Activated CD8-positive, alpha-beta memory T cell treated with anti-CD3 and anti-CD28 coated beads, Interleukin-2, amount 50 U/mL, for 4 hours (primary cell): ENCODE measurements around the gene GRAMD1B.

Experiments
- DNase-seq: peaks from one replicate; pipeline ENCODE4 v3.0.0-alpha.2; 2020

Gene GRAMD1B

GRCh38 chr11:123429913-123430720, at the start of gene GRAMD1B:
TSS of gene GRAMD1B (plus strand) at chr11:123430269. CDS start at chr11:123430793, 524 bp downstream.
- peak; percentile 73 for DNase-seq

DNA sequence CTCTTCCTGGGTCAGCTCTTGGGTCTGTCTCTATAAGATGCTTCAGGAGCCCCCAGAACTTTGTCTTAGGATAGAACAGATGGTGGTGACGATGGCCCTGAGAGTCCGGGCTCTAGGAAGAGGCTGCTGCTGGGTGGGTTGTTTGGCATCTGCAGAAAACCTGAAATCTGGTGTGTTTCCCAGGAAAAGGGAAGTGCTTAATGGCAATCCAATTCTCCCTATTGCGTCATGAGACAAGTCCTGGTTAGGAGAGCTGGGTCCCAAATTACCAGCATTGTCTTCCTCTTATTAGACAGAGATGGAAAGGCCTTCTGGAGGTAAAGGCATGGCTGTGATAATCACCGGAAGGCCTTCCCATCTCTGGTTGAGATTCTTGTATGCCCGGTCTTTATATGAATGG, 48.9 kb upstream of the GRAMD1B start:
- DNase-seq = no peak

- no peak for DNase-seq
These were observed 48.1 kb upstream of the GRAMD1B start for GRCh38 chr11:123381817-123382554.

GRCh38 chr11:123382555-123383074, 47.5 kb upstream of the GRAMD1B start:
- no peak for DNase-seq

- DNase-seq = no peak
These were observed 46.0 kb upstream of the GRAMD1B start for GRCh38 chr11:123384116-123384515.

DNA sequence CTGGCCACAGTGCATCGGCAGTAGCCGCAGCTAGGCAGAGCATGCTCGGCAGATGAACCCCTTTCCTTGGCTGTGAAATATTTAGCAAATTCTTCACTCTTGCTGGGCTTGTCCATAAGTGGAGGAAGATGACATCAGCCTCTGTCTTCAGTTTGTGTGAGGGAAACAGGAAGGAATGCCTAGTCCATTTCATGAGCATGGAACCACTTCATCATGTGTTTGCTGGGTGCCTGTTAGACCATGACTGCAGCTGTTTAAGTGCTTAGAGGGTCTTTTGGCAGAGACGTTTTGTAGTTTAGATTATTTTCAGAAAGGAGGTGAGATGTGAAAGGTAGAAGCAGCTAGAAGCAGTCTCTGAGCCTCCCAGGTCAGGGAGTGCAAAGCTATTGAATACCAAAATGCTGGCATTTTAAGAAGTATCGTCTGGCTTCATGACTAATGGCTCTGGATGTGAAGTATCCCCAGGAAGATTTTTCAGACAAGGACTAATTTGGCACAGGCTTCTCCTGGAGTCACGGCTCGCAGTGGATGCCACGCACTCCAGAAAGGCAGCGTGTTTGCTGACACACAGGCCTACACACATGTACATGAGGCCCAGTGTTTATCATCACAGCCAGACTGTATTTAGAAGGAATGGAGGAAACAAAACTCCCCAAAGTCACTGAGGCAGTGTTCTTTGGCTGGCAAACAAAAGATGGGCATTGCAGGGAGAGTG, 43.1 kb upstream of the GRAMD1B start:
- DNase-seq = no peak

- no peak for DNase-seq
These were observed 41.4 kb upstream of the GRAMD1B start for GRCh38 chr11:123388640-123389039.

DNA sequence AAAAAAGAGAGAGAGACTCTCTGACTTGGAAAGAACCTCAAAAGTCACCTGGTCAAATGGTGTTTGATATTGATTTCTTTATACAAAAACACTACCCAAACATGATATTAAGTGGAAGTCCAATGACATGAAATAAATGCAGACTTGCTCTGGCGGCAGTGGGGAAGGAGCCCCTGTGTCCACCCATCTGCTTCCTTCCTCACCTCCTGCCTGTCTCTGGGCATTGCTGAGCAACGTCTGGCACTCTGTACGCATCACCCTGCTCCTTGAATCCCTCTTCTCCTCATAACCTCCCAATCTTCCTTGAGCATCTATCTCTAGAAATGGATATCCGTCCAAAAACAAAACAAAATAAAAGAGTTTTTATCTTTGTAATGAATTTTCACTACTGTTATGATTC, 39.9 kb upstream of the GRAMD1B start:
- no peak for DNase-seq

DNA sequence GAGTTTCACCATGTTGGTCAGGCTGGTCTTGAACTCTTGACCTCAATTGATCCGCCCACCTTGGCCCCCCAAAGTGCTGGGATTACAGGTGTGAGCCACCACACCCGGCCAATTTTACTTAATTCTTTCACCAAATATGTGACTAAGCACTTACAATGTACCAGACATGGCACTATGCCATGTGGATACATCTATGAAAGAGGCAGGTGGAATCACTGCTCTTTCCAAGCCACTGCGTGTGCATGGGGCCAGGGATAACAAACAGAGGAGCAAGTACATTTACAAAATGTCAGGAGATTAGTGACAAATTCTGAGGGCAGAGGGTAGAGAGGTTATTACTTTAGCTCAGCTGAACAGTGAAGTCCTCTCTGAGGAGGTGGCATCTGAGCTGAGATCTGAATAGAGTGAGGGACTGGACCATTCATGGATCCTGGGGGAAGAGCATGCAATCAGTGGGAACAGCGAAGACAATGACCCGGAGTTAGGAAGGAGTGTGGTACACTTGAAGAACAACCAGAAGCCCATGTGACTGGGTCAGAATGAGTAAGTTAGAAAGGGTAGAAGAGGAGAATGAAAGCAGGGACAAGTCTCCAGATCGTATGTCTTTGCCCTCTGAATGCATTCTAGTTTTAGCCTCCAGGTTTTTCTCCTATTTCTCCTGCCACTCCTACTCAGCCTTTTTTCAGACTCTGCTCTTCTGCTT, 38.3 kb upstream of the GRAMD1B start:
- no peak for DNase-seq

- DNase-seq = no peak
These were observed 37.6 kb upstream of the GRAMD1B start for GRCh38 chr11:123392431-123392830.

- DNase-seq = no peak
These were observed 37.2 kb upstream of the GRAMD1B start for GRCh38 chr11:123392844-123393243.

GRCh38 chr11:123393312-123393927, 36.6 kb upstream of the GRAMD1B start:
- DNase-seq = no peak

DNA sequence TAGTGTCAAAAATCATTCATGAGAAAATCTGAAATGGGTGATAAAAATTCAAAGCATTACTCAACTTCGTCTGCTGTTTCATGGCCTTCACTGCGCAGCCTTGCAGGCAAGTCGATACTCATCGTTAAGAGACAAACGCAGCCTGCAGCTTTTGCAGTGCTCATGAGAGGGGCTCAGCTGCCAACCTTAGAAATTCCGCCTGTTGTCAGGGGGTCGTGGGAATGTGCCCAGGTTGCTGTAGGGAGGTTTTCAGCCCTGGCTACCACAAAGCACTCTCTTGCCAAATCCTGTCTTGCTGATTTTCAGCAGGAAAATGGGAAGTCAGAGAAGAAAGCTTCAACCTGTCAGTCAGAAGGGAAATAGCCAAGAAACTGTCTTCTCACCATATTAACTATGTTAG, 25.4 kb upstream of the GRAMD1B start:
- no peak for DNase-seq

- DNase-seq = no peak
These were observed 24.9 kb upstream of the GRAMD1B start for GRCh38 chr11:123405123-123405592.

DNA sequence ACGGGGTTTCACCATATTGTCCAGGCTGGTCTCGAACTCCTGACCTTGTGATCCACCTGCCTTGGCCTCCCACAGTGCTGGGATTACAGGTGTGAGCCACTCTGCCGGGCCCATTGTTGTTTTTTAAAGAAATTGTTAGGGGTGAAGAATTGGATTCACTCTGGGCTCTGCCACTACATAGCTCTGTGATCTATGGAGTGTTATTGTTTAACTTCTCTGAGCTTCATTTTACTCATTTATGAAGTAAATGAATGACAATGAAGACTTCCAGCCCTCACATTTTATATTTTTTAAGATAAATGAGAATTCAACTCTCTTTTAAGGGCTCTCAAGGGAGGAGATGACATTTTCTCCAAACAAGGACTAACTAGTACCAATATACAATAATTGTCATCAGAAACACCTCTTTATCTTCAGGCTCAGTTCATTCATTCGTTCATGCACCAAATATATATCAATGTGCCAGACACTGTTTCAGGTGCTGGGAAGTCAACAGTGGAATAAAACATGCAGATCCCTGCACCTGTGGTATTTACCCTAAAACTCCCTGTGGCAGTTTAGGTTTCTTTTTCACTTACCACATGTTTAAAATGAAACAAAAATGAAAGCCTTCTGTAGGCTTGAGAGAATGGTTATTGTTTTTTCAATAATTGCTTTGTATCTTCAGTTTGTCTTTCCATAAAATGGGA, 23.5 kb upstream of the GRAMD1B start:
- DNase-seq = no peak

DNA sequence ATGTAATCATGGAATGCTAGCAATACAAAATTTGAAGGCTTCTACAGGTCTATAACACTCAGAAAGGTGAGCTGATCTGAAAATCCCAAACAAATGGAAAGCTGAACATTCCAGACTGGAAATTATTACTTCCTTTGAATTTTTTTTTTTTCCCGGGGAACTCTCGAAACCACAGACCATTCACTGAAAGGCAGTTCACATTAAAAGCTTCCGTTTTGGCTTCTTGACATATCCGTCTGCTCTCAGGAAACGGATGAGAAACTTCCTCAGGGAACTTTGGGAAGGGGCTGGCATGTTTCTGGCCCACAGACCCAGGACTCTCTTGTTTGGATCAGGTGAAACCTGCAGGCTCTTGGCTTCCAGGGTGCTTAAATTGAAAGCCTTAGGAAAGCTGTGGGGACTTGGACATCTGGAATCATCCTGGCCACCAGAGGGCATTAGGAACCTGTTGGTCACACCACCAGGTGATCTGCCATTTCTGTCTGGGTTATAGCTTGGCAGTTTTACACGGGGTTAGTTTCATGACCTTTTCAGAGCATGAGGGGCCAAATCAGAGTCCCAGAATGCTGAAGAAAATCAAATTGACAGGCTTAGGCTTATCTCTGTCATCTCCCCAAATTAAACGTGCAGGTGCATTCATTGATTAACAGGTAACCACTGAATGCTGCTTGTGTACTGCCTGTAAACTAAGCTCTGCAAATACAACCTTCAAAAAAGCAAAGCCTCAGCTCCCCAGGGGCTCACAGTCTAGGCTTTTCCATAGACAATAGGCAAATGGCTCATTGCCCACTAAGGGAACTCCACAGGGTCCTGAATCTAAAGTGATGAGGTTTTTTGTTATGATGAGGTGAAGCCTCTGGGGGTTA, 22.7 kb upstream of the GRAMD1B start:
- DNase-seq = peak; percentile 60

- no peak for DNase-seq
These were observed 22.0 kb upstream of the GRAMD1B start for GRCh38 chr11:123407996-123408597.

DNA sequence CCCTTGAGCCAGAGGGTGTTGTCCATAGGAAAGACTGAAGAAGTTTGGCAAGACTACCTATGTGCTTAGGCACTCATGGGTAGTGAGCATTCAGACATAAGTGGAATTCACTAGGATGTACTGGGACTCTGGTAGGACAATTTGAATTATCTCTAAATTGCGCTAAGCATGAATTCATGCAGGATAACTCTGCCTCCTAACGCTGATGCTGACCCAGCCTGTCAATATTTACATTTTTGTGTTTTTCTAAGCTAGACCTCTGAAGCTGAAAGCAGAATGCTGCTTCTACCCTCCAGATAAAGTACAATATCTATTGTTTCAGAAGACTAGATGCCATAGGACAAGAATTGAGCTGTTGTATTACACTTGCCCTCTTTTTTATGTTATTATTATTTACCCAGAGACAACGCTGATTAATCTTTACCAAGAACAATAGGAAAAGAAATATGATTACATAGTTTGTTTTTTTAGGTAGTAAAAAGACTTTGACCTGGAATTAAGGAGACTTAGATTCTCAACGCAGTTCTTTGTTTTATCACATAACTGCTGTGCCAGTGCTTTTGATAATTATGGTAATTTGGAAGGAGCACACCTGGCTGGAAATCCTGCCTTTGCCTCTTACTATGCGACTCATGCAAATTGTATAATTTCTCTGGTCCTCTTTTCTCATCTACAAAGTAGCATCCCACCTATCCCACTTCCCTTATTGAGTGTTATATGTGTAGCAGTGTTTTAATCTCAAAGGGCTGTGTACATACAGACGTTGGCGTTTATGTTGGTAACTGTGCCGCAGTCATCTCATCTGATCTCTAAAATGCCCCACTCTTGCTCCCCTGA, 21.2 kb upstream of the GRAMD1B start:
- no peak for DNase-seq
